Measurements from ENCODE around the gene TTC19.

- TF ChIP-seq POLR2AphosphoS5 (IDR thresholded peaks at IDR 0.05; ENCODE audit: low read depth, low read length) (no peak), EP300 (IDR thresholded peaks at IDR 0.05; ENCODE audit: borderline replicate concordance in 1 of 2, low read depth in 2 of 2, low read length in 2 of 2) (no peak), SP1 (IDR thresholded peaks at IDR 0.05; ENCODE audit: low read depth, low read length) (no peak)
- TF ChIP-seq, protein P1, sequence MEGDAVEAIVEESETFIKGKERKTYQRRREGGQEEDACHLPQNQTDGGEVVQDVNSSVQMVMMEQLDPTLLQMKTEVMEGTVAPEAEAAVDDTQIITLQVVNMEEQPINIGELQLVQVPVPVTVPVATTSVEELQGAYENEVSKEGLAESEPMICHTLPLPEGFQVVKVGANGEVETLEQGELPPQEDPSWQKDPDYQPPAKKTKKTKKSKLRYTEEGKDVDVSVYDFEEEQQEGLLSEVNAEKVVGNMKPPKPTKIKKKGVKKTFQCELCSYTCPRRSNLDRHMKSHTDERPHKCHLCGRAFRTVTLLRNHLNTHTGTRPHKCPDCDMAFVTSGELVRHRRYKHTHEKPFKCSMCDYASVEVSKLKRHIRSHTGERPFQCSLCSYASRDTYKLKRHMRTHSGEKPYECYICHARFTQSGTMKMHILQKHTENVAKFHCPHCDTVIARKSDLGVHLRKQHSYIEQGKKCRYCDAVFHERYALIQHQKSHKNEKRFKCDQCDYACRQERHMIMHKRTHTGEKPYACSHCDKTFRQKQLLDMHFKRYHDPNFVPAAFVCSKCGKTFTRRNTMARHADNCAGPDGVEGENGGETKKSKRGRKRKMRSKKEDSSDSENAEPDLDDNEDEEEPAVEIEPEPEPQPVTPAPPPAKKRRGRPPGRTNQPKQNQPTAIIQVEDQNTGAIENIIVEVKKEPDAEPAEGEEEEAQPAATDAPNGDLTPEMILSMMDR (IDR thresholded peaks at IDR 0.05; ENCODE audit: control extremely low read depth in 1 of 3, insufficient read depth in 1 of 3, low read depth in 1 of 3, low read length in 3 of 3) = no peak
These were observed 41.2 kb upstream of the TTC19 start for GRCh38 chr17:15958484-15958854.

Measured in H1 (cell line).